ENCODE results near the gene CSMD2.

GRCh38 chr1:33874636-33875035, 290.4 kb downstream of the CSMD2 start:
- TF ChIP-seq POLR2A (IDR thresholded peaks at IDR 0.05), result no peak
- TF ChIP-seq CTCF (IDR thresholded peaks at IDR 0.05), result no peak

All from upper lobe of left lung (tissue), 4 donors.